Activated naive CD4-positive, alpha-beta T cell treated with anti-CD3 and anti-CD28 coated beads for 36 hours (primary cell): ENCODE results near the gene C3orf70. TPM values are rescaled to one million over a fixed set of nuclear protein-coding genes. Genes with fewer than 3 reads are reported as not detected.

Experiments used
- CTCF ChIA-PET: fragments of 350-600 bp; sonication (Branson Sonifier 250); formaldehyde crosslinking; loops from one replicate; lab custom pipeline; 2021; ENCODE audit warnings: antibody characterized with exemption; lab: Charles Lee
- DNase-seq: peaks from one replicate; pipeline ENCODE4 v3.0.0-alpha.2; 2020
- H3K27ac Mint-ChIP-seq: one replicate; pipeline ENCODE4 v1.8.0; 2021; ENCODE audit warnings: mild to moderate bottlenecking, mixed read lengths
- H3K27me3 Mint-ChIP-seq: one replicate; pipeline ENCODE4 v1.8.0; 2021; ENCODE audit warnings: low read depth, mixed read lengths
- H3K36me3 Mint-ChIP-seq: one replicate; pipeline ENCODE4 v1.8.0; 2021; ENCODE audit warnings: low read depth, mixed read lengths
- H3K4me1 Mint-ChIP-seq: one replicate; pipeline ENCODE4 v1.8.0; 2021; ENCODE audit warnings: low read depth, mixed read lengths
- H3K4me3 Mint-ChIP-seq: one replicate; pipeline ENCODE4 v1.8.0; 2021; ENCODE audit warnings: mild to moderate bottlenecking, moderate library complexity, mixed read lengths
- H3K9me3 Mint-ChIP-seq: one replicate; pipeline ENCODE4 v1.8.0; 2021; ENCODE audit warnings: mixed read lengths
- intact Hi-C: fragments of 100-400 bp; cut with micrococcal nuclease; formaldehyde crosslinking; loops from one replicate; pipeline ENCODE4 v1.15.1; 2023
- total RNA-seq, 2 experiments: library from RNA; stranded (reverse); gene quantifications; one replicate each; pipeline ENCODE4 v1.2.3, GENCODE V29; 2021

The C3orf70 gene
- not detected for total RNA-seq

DNA sequence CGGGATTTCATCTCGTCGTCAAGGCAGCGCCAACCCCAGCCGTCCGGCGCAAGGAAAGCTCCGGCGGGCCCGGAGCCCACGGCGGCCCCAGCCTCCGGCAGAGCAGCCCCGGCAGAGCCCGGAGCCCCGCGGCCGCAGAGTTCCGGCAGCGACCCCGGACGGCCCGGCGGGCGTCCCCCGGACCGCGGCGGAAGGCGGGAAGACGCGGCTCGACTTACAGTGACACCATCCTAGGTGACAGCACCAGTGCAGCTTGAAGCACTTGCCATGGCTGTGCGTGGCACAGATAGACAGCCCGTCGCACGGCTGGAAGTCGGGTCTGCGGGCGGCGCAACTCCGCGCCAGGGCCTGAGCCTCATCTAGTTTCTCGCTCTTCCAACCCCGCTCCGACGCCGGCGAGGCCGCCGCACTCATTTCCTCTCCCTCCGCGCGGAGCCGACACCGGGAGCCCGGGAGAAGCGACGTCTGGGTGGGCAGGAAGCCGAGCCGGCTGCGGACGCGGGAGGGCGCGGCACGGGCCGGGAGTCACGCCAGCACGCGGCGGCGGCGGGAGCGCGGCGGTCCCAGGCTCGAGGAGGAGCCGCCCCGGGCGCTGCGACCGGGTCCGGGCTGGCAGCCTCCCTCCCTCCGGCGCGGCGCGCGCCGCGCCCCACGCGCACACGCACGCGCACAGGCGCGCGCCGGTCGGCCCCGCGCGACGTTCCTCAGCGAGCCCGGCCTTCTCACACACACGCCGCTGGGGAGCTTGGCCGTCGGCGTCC lies at the start of gene C3orf70:
C3orf70 (minus strand) TSS at position 651 of the 761 bp plus-strand sequence; CDS start at position 414, 237 bp downstream.
- H3K27me3 Mint-ChIP-seq, result peaks cover 27% of the 10 kb centered on the region
- H3K36me3 Mint-ChIP-seq, result no peaks in the 10 kb centered on the region
- no peaks in the 10 kb centered on the region for H3K9me3 Mint-ChIP-seq
- CTCF ChIA-PET, result no interaction called here
- H3K27ac Mint-ChIP-seq, result no peak within 1 kb of the TSS
- peak within 1 kb of the TSS; percentile 69 for H3K4me3 Mint-ChIP-seq
- intact Hi-C loops, result no loop called here
- H3K4me1 Mint-ChIP-seq, result peaks cover 4% of the 10 kb centered on the region
- DNase-seq, result peak; percentile 33

DNA sequence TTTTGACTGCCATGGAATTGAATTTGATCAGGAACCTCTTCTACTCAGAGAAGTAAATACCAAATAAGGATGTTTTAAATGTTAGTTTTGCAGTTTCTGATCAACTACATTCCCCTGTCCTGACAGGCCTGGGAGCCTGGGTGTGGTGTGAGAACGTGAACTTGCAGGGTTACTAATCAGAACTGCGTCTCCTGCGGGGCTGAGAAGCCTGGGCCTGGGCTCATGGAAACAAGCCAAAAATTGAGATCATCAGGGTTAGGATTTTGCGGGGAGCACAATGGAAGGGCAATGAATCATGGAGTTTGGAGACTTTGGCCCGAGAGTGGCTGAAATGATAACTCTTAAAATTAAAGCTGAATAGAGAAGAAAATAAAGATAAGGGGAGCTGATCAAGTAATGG lies 47.8 kb upstream of the C3orf70 start:
- Mint-ChIP-seq H3K4me3 (no peak overlapping the region), H3K27me3 (no peaks in the 10 kb centered on the region), H3K36me3 (peaks cover 4% of the 10 kb centered on the region), H3K4me1 (no peaks in the 10 kb centered on the region), H3K27ac (no peak overlapping the region), H3K9me3 (no peaks in the 10 kb centered on the region)
- DNase-seq, result no peak
- CTCF ChIA-PET, result no interaction called here
- intact Hi-C loops, result no loop called here

DNA sequence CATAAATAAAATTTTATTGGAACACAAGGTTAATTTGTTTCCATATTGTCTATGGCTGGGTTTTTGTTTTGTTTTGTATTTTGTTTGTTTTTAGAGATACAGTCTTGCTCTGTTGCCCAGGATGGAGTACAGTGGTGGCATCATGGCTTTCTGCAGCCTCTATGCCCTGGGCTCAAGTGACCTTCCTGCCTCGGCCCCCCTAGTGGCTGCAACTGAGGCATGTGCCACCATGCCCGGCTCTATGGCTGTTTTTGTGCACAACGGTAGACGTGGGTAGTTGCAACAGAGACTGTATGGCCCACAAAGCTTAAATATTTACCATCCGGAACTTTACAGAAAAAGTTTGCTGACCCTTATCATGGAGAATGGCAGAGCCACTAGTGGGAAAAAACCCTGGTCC lies 46.8 kb upstream of the C3orf70 start:
- CTCF ChIA-PET, result interaction anchor here (0.8 kb wide), 1 partner anchor 461 kb away, joined by 3 read pairs; no protein-coding TSS in a partner anchor
- H3K4me1 Mint-ChIP-seq, result no peaks in the 10 kb centered on the region
- DNase-seq, result no peak
- H3K27ac Mint-ChIP-seq, result no peak overlapping the region
- H3K27me3 Mint-ChIP-seq, result no peaks in the 10 kb centered on the region
- intact Hi-C loops, result no loop called here
- peaks cover 4% of the 10 kb centered on the region for H3K36me3 Mint-ChIP-seq
- peaks cover 4% of the 10 kb centered on the region for H3K9me3 Mint-ChIP-seq
- no peak overlapping the region for H3K4me3 Mint-ChIP-seq

DNA sequence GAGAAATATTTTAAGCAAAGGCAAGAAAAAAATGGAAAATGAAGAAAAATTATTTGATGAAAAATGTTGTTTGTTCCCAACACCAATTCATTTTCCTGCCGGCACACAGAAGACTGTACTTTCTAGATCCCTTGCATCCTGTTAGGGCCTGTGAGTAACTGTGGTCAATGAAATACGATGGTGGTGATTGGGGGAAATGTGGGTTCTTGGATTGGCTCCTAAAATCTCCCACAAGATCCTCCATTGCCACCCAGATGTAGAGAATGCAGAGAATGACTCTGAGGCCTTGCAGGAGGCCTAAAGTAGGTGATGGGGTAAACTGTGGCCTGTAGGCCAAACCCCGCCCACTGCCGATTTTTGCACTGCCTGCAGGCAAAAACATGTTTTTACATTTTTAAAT lies 46.3 kb upstream of the C3orf70 start:
- Mint-ChIP-seq H3K27me3 (no peaks in the 10 kb centered on the region), H3K27ac (no peak overlapping the region), H3K9me3 (peaks cover 4% of the 10 kb centered on the region), H3K4me1 (no peaks in the 10 kb centered on the region), H3K4me3 (no peak overlapping the region), H3K36me3 (peaks cover 4% of the 10 kb centered on the region)
- intact Hi-C loops, result no loop called here
- CTCF ChIA-PET, result no interaction called here
- no peak for DNase-seq

- peaks cover 4% of the 10 kb centered on the region for H3K36me3 Mint-ChIP-seq
These were observed 44.2 kb upstream of the C3orf70 start for GRCh38 chr3:185197068-185197467.

GRCh38 chr3:185195652-185196051 lies 42.8 kb upstream of the C3orf70 start:
- Mint-ChIP-seq H3K27me3 (no peaks in the 10 kb centered on the region), H3K4me1 (no peaks in the 10 kb centered on the region), H3K9me3 (peaks cover 4% of the 10 kb centered on the region), H3K4me3 (no peak overlapping the region), H3K27ac (no peak overlapping the region), H3K36me3 (no peaks in the 10 kb centered on the region)
- intact Hi-C loops, result no loop called here
- CTCF ChIA-PET, result interaction anchor here (0.7 kb wide), 1 partner anchor 325 kb away, joined by 3 read pairs; no protein-coding TSS in a partner anchor
- no peak for DNase-seq

More at GRCh38 chr3:185197068-185197467, 44.2 kb upstream of the C3orf70 start:
- H3K4me1 Mint-ChIP-seq, result no peaks in the 10 kb centered on the region
- no peaks in the 10 kb centered on the region for H3K27me3 Mint-ChIP-seq
- CTCF ChIA-PET, result no interaction called here
- H3K27ac Mint-ChIP-seq, result no peak overlapping the region
- no peak overlapping the region for H3K4me3 Mint-ChIP-seq
- intact Hi-C loops, result no loop called here
- H3K9me3 Mint-ChIP-seq, result peaks cover 4% of the 10 kb centered on the region
- DNase-seq, result no peak

- intact Hi-C loops, result no loop called here
- CTCF ChIA-PET, result no interaction called here
- no peak overlapping the region for H3K4me3 Mint-ChIP-seq
These were observed 36.0 kb upstream of the C3orf70 start for GRCh38 chr3:185188816-185189215.

DNA sequence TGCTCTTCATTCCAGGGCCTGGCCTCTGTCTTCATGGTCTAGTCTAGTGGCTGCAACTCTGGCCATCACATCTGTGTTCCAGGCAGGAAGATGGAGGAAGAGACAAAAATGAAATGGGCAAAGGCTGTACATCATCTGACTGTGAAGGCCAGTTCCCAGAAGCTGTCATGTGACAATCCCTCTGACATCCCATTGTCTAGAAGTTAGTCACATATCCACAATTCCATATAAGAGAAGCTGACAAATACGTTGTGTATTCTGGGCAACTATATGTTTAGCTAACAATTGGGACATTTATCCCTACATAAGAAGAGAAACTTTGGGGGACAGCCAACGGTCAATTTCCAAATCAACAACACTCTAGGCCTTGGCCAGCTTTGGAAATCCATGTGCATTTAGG lies 34.5 kb upstream of the C3orf70 start:
- no peaks in the 10 kb centered on the region for H3K4me1 Mint-ChIP-seq
- H3K4me3 Mint-ChIP-seq, result no peak overlapping the region
- CTCF ChIA-PET, result interaction anchor here (0.6 to 1.2 kb wide), 3 partner anchors 11 to 139 kb away, joined by 3 read pairs; no protein-coding TSS in a partner anchor

More at GRCh38 chr3:185188816-185189215, 36.0 kb upstream of the C3orf70 start:
- Mint-ChIP-seq H3K27ac (no peak overlapping the region), H3K36me3 (no peaks in the 10 kb centered on the region), H3K27me3 (no peaks in the 10 kb centered on the region), H3K4me1 (no peaks in the 10 kb centered on the region), H3K9me3 (no peaks in the 10 kb centered on the region)
- no peak for DNase-seq

DNA sequence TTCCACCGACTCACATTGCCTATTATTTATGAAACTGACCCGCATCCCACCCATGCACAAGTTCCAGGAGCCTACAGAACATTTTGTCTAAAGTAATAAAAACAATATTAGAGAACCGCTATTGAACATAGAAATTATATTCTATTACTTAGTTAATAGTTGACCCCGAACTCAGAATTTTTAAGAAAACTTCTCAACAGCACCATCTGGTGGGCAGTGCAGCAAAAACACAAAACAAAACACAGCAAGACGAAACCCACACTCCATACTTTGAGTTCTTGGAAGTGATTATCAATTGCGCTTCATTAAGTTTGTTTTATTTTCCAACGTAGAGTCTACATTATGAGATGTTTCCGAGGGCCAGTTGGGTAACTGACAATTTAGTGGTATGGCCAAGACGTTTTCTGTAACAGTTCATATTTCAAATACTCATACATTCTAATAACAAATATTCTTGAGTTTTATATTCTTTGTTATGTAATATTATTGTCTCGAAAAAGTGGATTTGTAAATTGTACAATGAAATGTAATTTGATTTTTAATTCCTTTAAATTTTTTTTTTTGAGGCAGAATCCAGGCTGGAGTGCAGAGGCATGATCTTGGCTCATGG lies 24.0 kb upstream of the C3orf70 start:
- peak; percentile 58 for DNase-seq
- Mint-ChIP-seq H3K36me3 (no peaks in the 10 kb centered on the region), H3K27me3 (peaks cover 6% of the 10 kb centered on the region), H3K9me3 (no peaks in the 10 kb centered on the region), H3K27ac (no peak overlapping the region), H3K4me3 (no peak overlapping the region), H3K4me1 (no peaks in the 10 kb centered on the region)
- CTCF ChIA-PET, result interaction anchor here (0.6 to 2.1 kb wide), 14 partner anchors 8 to 616 kb away, joined by 3 to 7 read pairs (median 3); partner anchors contain the start of gene EPHB3
- intact Hi-C loops, result loop anchor here (1.0 to 2.0 kb wide), 3 partner anchors 132 to 616 kb away; partner anchors contain the start of gene EPHB3

More for the DNA sequence above, 34.5 kb upstream of the C3orf70 start:
- peaks cover 2% of the 10 kb centered on the region for H3K27me3 Mint-ChIP-seq
- intact Hi-C loops, result no loop called here
- no peaks in the 10 kb centered on the region for H3K9me3 Mint-ChIP-seq
- DNase-seq, result no peak
- H3K27ac Mint-ChIP-seq, result no peak overlapping the region
- H3K36me3 Mint-ChIP-seq, result no peaks in the 10 kb centered on the region

DNA sequence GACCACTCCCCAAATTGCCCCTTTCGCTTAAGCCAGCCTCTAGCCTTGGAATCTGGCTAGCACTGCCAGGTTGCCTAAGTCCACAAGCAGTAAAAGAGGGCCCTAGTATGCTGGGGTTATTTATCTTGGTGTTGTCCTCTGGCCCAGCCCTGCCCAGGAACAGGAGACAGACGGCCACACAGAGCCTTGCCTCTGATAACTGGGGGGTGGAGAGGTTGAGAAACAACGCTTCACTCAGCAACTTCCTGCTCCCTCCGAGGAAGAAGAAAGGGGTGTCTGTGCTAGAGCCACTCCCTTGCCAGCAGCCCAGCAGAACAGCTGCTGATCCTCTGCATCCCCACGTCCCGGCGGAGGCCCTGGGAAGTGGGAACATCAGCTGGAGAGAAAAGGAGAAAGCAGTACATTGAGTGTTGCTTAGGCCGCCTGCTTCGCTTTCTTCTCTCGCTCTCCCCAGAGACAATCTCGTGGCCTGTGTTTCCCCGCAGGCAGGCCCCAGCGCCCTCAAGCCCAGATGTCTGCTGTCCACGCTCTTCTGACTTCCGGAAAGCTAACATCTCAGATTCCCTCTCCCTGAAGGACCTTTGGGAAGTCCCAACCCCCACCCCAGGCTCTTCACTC lies 22.6 kb upstream of the C3orf70 start:
- CTCF ChIA-PET, result interaction anchor here (0.6 to 1.4 kb wide), 5 partner anchors 12 to 301 kb away, joined by 3 to 5 read pairs (median 3); no protein-coding TSS in a partner anchor
- DNase-seq, result no peak
- H3K4me1 Mint-ChIP-seq, result no peaks in the 10 kb centered on the region
- intact Hi-C loops, result no loop called here
- no peaks in the 10 kb centered on the region for H3K9me3 Mint-ChIP-seq
- H3K4me3 Mint-ChIP-seq, result no peak overlapping the region
- no peaks in the 10 kb centered on the region for H3K36me3 Mint-ChIP-seq
- no peak overlapping the region for H3K27ac Mint-ChIP-seq
- H3K27me3 Mint-ChIP-seq, result peaks cover 6% of the 10 kb centered on the region

GRCh38 chr3:185172086-185173049 lies 19.5 kb upstream of the C3orf70 start:
- intact Hi-C loops, result no loop called here
- H3K4me3 Mint-ChIP-seq, result no peak overlapping the region
- H3K4me1 Mint-ChIP-seq, result no peaks in the 10 kb centered on the region
- no peaks in the 10 kb centered on the region for H3K9me3 Mint-ChIP-seq
- H3K27me3 Mint-ChIP-seq, result peaks cover 6% of the 10 kb centered on the region
- no peak for DNase-seq
- CTCF ChIA-PET, result no interaction called here
- H3K27ac Mint-ChIP-seq, result no peak overlapping the region
- no peaks in the 10 kb centered on the region for H3K36me3 Mint-ChIP-seq
